HG02759 (cell line): ENCODE data around the gene PIGR.
"Not testable (repeated sequence)": the region's sequence is repeated elsewhere in the genome, so short reads cannot be mapped to it uniquely, and the experiment has no call there.

Experiments
- ATAC-seq: cut with Tn5 transposase; IDR thresholded peaks from one replicate; pipeline ENCODE4 v1.9.1; 2021; ENCODE audit warnings: mild to moderate bottlenecking, moderate library complexity; ENCODE audit not compliant: unreplicated experiment

The PIGR gene

GRCh38 chr1:206937425-206937824, 8.8 kb downstream of the PIGR start:
- ATAC-seq = no peak

GRCh38 chr1:206935491-206936067, 10.7 kb downstream of the PIGR start:
- no peak for ATAC-seq

GRCh38 chr1:206933333-206933945, 12.8 kb downstream of the PIGR start:
- ATAC-seq = no peak

GRCh38 chr1:206932177-206932576, 14.1 kb downstream of the PIGR start:
- no peak for ATAC-seq

GRCh38 chr1:206931709-206932108, 14.6 kb downstream of the PIGR start:
- no peak for ATAC-seq

- ATAC-seq = peak; percentile 77
Measured at GRCh38 chr1:206930210-206930798, 16.0 kb downstream of the PIGR start.

GRCh38 chr1:206929524-206929923, 16.7 kb downstream of the PIGR start:
- no peak for ATAC-seq

GRCh38 chr1:206926286-206926685, 20.0 kb downstream of the PIGR start:
- ATAC-seq = no peak

GRCh38 chr1:206925106-206925736, 21.0 kb downstream of the PIGR start:
- peak; percentile 59 for ATAC-seq

- ATAC-seq = peak; percentile 21
Measured at GRCh38 chr1:206924592-206925105, 21.6 kb downstream of the PIGR start.

GRCh38 chr1:206923961-206924557, 22.2 kb downstream of the PIGR start:
- not testable (repeated sequence) for ATAC-seq

- ATAC-seq = peak; percentile 58
Measured at GRCh38 chr1:206923009-206923960, 23.0 kb downstream of the PIGR start.

- no peak for ATAC-seq
Measured at GRCh38 chr1:206922524-206922923, 23.7 kb downstream of the PIGR start.

GRCh38 chr1:206921772-206922265, 24.4 kb downstream of the PIGR start, which contains the start of gene FCMR:
FCMR (minus strand) TSS chr1:206921941; CDS start chr1:206921854, 87 bp downstream.
- ATAC-seq = no peak

GRCh38 chr1:206918076-206918475, 28.2 kb downstream of the PIGR start:
- no peak for ATAC-seq

- ATAC-seq = no peak
Measured at GRCh38 chr1:206916000-206916709, 30.1 kb downstream of the PIGR start.

GRCh38 chr1:206915030-206915735, 31.1 kb downstream of the PIGR start:
- no peak for ATAC-seq

- ATAC-seq = no peak
Measured at GRCh38 chr1:206913766-206914537, 32.3 kb downstream of the PIGR start.
